Ascending aorta (tissue), 2 donors: Measurements from ENCODE around the gene EGFLAM. TPM values are rescaled to one million over a fixed set of nuclear protein-coding genes. Genes with fewer than 3 reads are reported as not detected.

ENCODE experiments used
- DNase-seq, 2 donors: peaks; one replicate each; pipeline ENCODE4 v3.0.0-alpha.2; 2019; ENCODE audit warnings: low spot score in 2 of 2
- H3K27ac ChIP-seq, 2 donors: fragments of 200-600 bp; sonication (generic); one replicate each; pipeline ENCODE4 v1.5.1; 2016 to 2017; ENCODE audit warnings: mild to moderate bottlenecking in 1 of 2
- H3K27me3 ChIP-seq: fragments of 200-600 bp; sonication (generic); one replicate; pipeline ENCODE4 v1.5.1; 2017
- H3K36me3 ChIP-seq, 2 donors: fragments of 200-600 bp; sonication (generic); one replicate each; pipeline ENCODE4 v1.5.1; 2016
- H3K4me1 ChIP-seq, 2 donors: fragments of 200-600 bp; sonication (generic); one replicate each; pipeline ENCODE4 v1.5.1; 2016 to 2017; ENCODE audit warnings: mild to moderate bottlenecking in 1 of 2
- H3K4me3 ChIP-seq, 2 donors: fragments of 200-600 bp; sonication (generic); one replicate each; pipeline ENCODE4 v1.5.1; 2016 to 2017; ENCODE audit warnings: mild to moderate bottlenecking in 1 of 2
- H3K9me3 ChIP-seq, 2 donors: fragments of 200-600 bp; sonication (generic); one replicate each; pipeline ENCODE4 v1.5.1; 2016
- CTCF ChIP-seq, 3 experiments: fragments of 200-600 bp in 2 of 3; fragments of 450-650 bp in 1 of 3; sonication (generic) in 2 of 3; IDR thresholded peaks; one replicate each; pipeline ENCODE4 v1.5.1; 2016 to 2019; ENCODE audit warnings: antibody characterized with exemption in 3 of 3, mild to moderate bottlenecking in 1 of 3, moderate library complexity in 1 of 3
- intact Hi-C: fragments of 100-400 bp; cut with DNase I; formaldehyde crosslinking; loops from one replicate; pipeline ENCODE4 v1.15.1; 2023
- total RNA-seq: library from RNA; depleted of rRNA; stranded (reverse); fragments of >200 nt; gene quantifications from one replicate; pipeline ENCODE4 v1.1.0, GENCODE V29; 2016

EGFLAM gene
- total RNA-seq, 1 donor from 2014 or later = 4.2 TPM

GRCh38 chr5:38447056-38447455, 188.7 kb downstream of the EGFLAM start:
- peaks cover 4 to 17% of the 10 kb centered on the region in 2 donors for H3K4me1 ChIP-seq

GRCh38 chr5:38447786-38448185, 189.4 kb downstream of the EGFLAM start:
- peaks cover 0 to 3% of the 10 kb centered on the region in 2 donors for H3K36me3 ChIP-seq
- TF ChIP-seq CTCF (IDR thresholded peaks at IDR 0.05) = no peak
- peaks cover 4 to 17% of the 10 kb centered on the region in 2 donors for H3K4me1 ChIP-seq
- peak overlapping the region; percentile 50 to 60 for H3K27ac ChIP-seq
- intact Hi-C loops = loop anchor here (5.0 kb wide), 1 partner anchor 100 kb away; no protein-coding TSS in a partner anchor
- no peak for DNase-seq
- no peaks in the 10 kb centered on the region for H3K27me3 ChIP-seq
- no peak overlapping the region for H3K4me3 ChIP-seq
- H3K9me3 ChIP-seq = no peaks in the 10 kb centered on the region

More at GRCh38 chr5:38447056-38447455, 188.7 kb downstream of the EGFLAM start:
- no peak for TF ChIP-seq CTCF (IDR thresholded peaks at IDR 0.05)
- Histone ChIP-seq H3K4me3 (no peak overlapping the region), H3K9me3 (no peaks in the 10 kb centered on the region), H3K27me3 (no peaks in the 10 kb centered on the region), H3K36me3 (no peaks in the 10 kb centered on the region), H3K27ac (peak overlapping the region in 1 of 2 donors; percentile 41)
- no peak for DNase-seq
- intact Hi-C loops = loop anchor here (5.0 kb wide), 1 partner anchor 100 kb away; no protein-coding TSS in a partner anchor

- peak overlapping the region; percentile 50 to 60 for H3K27ac ChIP-seq
- H3K4me3 ChIP-seq = no peak overlapping the region
- intact Hi-C loops = loop anchor here (5.0 kb wide), 1 partner anchor 99 kb away; no protein-coding TSS in a partner anchor
- H3K9me3 ChIP-seq = no peaks in the 10 kb centered on the region
- DNase-seq = no peak
- H3K27me3 ChIP-seq = no peaks in the 10 kb centered on the region
- H3K4me1 ChIP-seq = peaks cover 4 to 17% of the 10 kb centered on the region in 2 donors
- no peak for TF ChIP-seq CTCF (IDR thresholded peaks at IDR 0.05)
- peaks cover 0 to 3% of the 10 kb centered on the region in 2 donors for H3K36me3 ChIP-seq
These were observed 190.4 kb downstream of the EGFLAM start for GRCh38 chr5:38448568-38449350.

- no peaks in the 10 kb centered on the region for H3K9me3 ChIP-seq
- H3K4me3 ChIP-seq = no peak overlapping the region
- H3K36me3 ChIP-seq = peaks cover 0 to 3% of the 10 kb centered on the region in 2 donors
- no peaks in the 10 kb centered on the region for H3K27me3 ChIP-seq
- H3K27ac ChIP-seq = no peak overlapping the region
- no peak for DNase-seq
- intact Hi-C loops = no loop called here
- TF ChIP-seq CTCF (IDR thresholded peaks at IDR 0.05) = no peak
- peaks cover 4 to 16% of the 10 kb centered on the region in 2 donors for H3K4me1 ChIP-seq
These were observed 192.3 kb downstream of the EGFLAM start for GRCh38 chr5:38450627-38451026.

GRCh38 chr5:38451074-38451725, 192.8 kb downstream of the EGFLAM start:
- no peaks in the 10 kb centered on the region for H3K27me3 ChIP-seq
- H3K9me3 ChIP-seq = no peaks in the 10 kb centered on the region
- intact Hi-C loops = no loop called here
- DNase-seq = no peak
- H3K4me1 ChIP-seq = peaks cover 4 to 13% of the 10 kb centered on the region in 2 donors
- peaks cover 0 to 3% of the 10 kb centered on the region in 2 donors for H3K36me3 ChIP-seq
- H3K27ac ChIP-seq = no peak overlapping the region
- TF ChIP-seq CTCF (IDR thresholded peaks at IDR 0.05) = no peak
- no peak overlapping the region for H3K4me3 ChIP-seq
